ENCODE measurements around the gene ELOB.

The ELOB gene

DNA sequence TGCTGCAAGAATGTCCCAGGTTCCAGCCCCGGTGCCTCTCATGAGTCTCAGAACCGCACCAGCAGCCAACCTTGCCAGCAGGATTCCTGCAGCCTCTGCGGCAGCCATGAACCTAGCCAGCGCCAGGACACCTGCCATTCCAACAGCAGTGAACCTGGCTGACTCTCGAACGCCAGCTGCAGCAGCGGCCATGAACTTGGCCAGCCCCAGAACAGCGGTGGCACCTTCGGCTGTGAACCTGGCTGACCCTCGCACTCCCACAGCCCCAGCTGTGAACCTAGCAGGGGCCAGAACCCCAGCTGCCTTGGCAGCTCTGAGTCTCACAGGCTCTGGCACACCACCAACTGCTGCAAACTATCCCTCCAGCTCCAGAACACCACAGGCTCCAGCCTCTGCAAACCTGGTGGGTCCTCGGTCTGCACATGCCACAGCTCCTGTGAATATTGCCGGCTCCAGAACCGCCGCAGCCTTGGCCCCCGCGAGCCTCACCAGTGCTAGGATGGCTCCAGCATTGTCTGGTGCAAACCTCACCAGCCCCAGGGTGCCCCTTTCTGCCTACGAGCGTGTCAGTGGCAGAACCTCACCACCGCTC lies 9.8 kb downstream of the ELOB start:
- TF ChIP-seq ISL1 (CRISPR knock-in tag; IDR thresholded peaks at IDR 0.05) (no peak), ZNF8 (CRISPR knock-in tag; IDR thresholded peaks at IDR 0.05) (no peak), SNAI2 (CRISPR knock-in tag; IDR thresholded peaks at IDR 0.05) (no peak), CREB5 (CRISPR knock-in tag; IDR thresholded peaks at IDR 0.05; ENCODE audit: low read depth) (no peak), PPARA (CRISPR knock-in tag; IDR thresholded peaks at IDR 0.05; ENCODE audit: borderline replicate concordance) (no peak), ARNTL (CRISPR knock-in tag; IDR thresholded peaks at IDR 0.05; ENCODE audit: borderline replicate concordance, low read depth) (no peak)
- TF ChIP-seq, protein P1, sequence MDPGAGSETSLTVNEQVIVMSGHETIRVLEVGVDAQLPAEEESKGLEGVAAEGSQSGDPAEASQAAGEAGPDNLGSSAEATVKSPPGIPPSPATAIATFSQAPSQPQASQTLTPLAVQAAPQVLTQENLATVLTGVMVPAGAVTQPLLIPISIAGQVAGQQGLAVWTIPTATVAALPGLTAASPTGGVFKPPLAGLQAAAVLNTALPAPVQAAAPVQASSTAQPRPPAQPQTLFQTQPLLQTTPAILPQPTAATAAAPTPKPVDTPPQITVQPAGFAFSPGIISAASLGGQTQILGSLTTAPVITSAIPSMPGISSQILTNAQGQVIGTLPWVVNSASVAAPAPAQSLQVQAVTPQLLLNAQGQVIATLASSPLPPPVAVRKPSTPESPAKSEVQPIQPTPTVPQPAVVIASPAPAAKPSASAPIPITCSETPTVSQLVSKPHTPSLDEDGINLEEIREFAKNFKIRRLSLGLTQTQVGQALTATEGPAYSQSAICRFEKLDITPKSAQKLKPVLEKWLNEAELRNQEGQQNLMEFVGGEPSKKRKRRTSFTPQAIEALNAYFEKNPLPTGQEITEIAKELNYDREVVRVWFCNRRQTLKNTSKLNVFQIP (CRISPR knock-in tag; IDR thresholded peaks at IDR 0.05; ENCODE audit: borderline replicate concordance, low read depth), result no peak
- ATAC-seq, result no peak

DNA sequence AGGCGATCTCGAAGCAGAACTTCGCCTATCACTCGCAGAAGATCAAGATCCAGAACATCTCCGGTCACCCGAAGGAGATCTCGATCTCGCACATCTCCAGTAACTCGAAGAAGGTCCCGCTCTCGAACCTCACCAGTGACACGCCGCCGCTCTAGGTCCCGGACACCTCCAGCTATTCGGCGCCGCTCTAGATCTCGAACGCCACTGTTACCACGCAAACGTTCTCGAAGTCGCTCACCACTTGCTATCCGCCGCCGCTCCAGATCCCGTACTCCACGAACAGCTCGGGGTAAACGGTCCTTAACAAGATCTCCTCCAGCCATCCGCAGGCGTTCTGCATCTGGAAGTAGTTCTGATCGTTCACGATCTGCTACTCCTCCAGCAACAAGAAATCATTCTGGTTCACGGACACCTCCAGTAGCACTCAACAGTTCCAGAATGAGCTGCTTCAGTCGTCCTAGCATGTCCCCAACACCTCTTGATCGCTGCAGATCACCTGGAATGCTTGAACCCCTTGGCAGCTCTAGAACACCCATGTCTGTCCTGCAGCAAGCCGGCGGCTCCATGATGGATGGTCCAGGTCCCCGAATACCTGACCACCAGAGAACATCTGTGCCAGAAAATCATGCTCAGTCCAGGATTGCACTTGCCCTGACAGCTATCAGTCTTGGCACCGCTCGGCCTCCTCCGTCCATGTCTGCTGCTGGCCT lies 10.5 kb downstream of the ELOB start:
- no peak for TF ChIP-seq ISL1 (CRISPR knock-in tag; IDR thresholded peaks at IDR 0.05)
- no peak for TF ChIP-seq RARB (CRISPR knock-in tag; IDR thresholded peaks at IDR 0.05)
- no peak for TF ChIP-seq ZFP30 (CRISPR knock-in tag; IDR thresholded peaks at IDR 0.05)
- no peak for TF ChIP-seq SNAI2 (CRISPR knock-in tag; IDR thresholded peaks at IDR 0.05)
- TF ChIP-seq ESRRG (CRISPR knock-in tag; IDR thresholded peaks at IDR 0.05), result no peak
- TF ChIP-seq TCF4 (CRISPR knock-in tag; IDR thresholded peaks at IDR 0.05; ENCODE audit: borderline replicate concordance), result no peak
- TF ChIP-seq ZFP3 (CRISPR knock-in tag; IDR thresholded peaks at IDR 0.05), result no peak
- ATAC-seq, result no peak

DNA sequence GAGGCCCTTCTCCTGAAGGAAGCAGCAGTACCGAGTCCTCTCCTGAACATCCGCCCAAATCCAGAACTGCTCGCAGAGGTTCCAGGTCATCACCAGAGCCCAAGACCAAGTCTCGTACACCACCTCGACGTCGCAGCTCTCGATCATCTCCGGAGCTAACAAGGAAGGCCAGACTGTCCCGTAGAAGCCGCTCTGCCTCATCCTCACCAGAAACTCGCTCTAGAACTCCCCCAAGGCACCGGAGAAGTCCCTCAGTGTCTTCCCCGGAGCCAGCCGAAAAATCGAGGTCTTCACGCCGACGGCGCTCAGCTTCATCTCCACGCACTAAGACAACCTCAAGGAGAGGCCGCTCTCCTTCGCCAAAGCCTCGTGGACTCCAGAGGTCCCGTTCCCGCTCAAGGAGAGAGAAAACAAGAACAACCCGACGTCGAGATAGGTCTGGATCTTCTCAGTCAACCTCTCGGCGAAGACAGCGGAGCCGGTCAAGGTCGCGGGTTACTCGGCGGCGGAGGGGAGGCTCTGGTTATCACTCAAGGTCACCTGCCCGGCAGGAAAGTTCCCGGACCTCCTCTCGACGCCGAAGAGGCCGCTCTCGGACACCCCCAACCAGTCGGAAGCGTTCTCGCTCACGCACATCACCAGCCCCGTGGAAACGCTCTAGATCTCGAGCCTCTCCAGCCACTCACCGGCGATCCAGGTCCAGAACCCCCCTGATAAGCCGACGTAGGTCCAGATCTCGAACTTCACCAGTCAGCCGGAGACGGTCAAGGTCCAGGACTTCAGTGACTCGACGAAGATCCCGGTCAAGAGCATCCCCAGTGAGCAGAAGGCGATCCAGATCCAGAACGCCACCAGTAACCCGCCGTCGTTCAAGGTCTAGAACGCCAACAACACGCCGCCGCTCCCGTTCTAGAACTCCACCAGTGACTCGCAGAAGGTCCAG lies 11.3 kb downstream of the ELOB start:
- TF ChIP-seq ZNF565 (CRISPR knock-in tag; conservative IDR thresholded peaks at IDR 0.05; ENCODE audit: low read depth), result no peak
- ATAC-seq, result no peak

DNA sequence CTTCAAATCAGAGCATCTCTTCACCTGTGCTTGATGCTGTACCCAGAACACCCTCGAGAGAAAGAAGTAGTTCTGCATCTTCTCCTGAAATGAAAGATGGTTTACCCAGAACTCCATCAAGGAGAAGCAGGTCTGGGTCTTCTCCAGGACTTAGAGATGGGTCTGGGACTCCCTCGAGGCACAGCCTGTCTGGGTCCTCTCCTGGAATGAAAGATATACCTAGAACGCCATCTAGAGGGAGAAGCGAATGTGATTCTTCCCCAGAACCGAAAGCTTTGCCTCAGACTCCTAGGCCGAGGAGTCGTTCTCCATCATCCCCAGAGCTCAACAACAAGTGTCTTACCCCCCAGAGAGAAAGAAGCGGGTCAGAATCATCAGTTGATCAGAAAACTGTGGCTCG lies 12.4 kb downstream of the ELOB start:
- ATAC-seq, result no peak
- TF ChIP-seq TOX (CRISPR knock-in tag; IDR thresholded peaks at IDR 0.05; ENCODE audit: borderline replicate concordance), result no peak

DNA sequence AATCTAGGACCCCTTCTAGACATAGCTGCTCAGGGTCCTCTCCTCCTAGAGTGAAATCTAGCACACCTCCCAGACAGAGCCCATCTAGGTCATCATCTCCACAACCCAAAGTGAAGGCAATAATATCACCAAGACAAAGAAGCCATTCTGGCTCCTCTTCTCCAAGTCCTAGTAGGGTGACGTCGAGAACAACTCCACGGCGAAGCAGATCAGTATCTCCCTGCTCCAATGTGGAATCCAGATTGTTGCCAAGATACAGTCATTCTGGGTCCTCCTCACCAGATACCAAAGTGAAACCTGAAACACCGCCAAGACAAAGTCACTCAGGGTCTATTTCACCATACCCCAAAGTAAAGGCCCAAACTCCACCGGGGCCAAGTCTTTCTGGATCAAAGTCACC lies 13.9 kb downstream of the ELOB start:
- no peak for TF ChIP-seq ZC3H10 (CRISPR knock-in tag; IDR thresholded peaks at IDR 0.05)
- TF ChIP-seq ZNF70 (CRISPR knock-in tag; IDR thresholded peaks at IDR 0.05), result no peak
- TF ChIP-seq CREB5 (CRISPR knock-in tag; IDR thresholded peaks at IDR 0.05; ENCODE audit: low read depth), result no peak
- TF ChIP-seq ZNF8 (CRISPR knock-in tag; IDR thresholded peaks at IDR 0.05), result no peak
- ATAC-seq, result no peak

- TF ChIP-seq GLIS3 (CRISPR knock-in tag; IDR thresholded peaks at IDR 0.05), result no peak
- no peak for TF ChIP-seq CSDC2 (CRISPR knock-in tag; IDR thresholded peaks at IDR 0.05)
- no peak for TF ChIP-seq ARNTL (CRISPR knock-in tag; IDR thresholded peaks at IDR 0.05; ENCODE audit: borderline replicate concordance, low read depth)
- TF ChIP-seq, protein P2, sequence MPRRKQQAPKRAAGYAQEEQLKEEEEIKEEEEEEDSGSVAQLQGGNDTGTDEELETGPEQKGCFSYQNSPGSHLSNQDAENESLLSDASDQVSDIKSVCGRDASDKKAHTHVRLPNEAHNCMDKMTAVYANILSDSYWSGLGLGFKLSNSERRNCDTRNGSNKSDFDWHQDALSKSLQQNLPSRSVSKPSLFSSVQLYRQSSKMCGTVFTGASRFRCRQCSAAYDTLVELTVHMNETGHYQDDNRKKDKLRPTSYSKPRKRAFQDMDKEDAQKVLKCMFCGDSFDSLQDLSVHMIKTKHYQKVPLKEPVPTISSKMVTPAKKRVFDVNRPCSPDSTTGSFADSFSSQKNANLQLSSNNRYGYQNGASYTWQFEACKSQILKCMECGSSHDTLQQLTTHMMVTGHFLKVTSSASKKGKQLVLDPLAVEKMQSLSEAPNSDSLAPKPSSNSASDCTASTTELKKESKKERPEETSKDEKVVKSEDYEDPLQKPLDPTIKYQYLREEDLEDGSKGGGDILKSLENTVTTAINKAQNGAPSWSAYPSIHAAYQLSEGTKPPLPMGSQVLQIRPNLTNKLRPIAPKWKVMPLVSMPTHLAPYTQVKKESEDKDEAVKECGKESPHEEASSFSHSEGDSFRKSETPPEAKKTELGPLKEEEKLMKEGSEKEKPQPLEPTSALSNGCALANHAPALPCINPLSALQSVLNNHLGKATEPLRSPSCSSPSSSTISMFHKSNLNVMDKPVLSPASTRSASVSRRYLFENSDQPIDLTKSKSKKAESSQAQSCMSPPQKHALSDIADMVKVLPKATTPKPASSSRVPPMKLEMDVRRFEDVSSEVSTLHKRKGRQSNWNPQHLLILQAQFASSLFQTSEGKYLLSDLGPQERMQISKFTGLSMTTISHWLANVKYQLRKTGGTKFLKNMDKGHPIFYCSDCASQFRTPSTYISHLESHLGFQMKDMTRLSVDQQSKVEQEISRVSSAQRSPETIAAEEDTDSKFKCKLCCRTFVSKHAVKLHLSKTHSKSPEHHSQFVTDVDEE (CRISPR knock-in tag; IDR thresholded peaks at IDR 0.05), result no peak
- ATAC-seq, result no peak
Observed at GRCh38 chr16:2762711-2763110, 14.4 kb downstream of the ELOB start.
